Gastrocnemius medialis (tissue), 4 donors: ENCODE measurements around the gene BMP3. TPM values are rescaled to one million over a fixed set of nuclear protein-coding genes. Genes with fewer than 3 reads are reported as not detected.

Source experiments
- total RNA-seq, 4 donors: library from RNA; depleted of rRNA; stranded (reverse); fragments of >200 nt; gene quantifications; one replicate each; pipeline versions ENCODE4 v1.1.0 to v1.2.3, GENCODE V29; 2016

The BMP3 gene
- total RNA-seq, 4 donors from 2014 or later: 0.11 to 0.51 (median 0.20) TPM

Other genes with a start within 250 kb of the BMP3 start
- gene PRKG2, start 184.5 kb downstream of the BMP3 start, total RNA-seq: under 1 TPM in 1 of 4 donors, not detected in 3; 0.20 TPM